ENCODE data around the gene C18orf32.
"Not testable (repeated sequence)": the region's sequence is repeated elsewhere in the genome, so short reads cannot be mapped to it uniquely, and the experiment has no call there.

DNA sequence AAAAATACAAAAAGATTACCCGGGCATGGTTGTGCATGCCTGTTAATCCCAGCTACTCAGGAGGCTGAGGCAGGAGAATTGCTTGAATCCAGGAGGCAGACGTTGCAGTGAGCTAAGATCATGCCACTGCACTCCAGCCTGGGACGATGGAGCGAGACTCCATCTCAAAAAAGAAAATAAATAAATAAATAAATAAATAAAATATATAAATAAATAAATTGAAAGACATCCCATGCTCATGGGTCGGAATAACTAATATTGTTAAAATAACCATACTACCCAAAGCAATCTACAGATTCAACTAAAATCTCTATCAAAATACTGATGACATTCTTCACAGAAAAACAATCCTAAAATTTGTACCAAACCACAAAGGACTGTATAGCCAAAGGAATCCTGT, 19.4 kb upstream of the C18orf32 start:
- TF ChIP-seq, protein P1, sequence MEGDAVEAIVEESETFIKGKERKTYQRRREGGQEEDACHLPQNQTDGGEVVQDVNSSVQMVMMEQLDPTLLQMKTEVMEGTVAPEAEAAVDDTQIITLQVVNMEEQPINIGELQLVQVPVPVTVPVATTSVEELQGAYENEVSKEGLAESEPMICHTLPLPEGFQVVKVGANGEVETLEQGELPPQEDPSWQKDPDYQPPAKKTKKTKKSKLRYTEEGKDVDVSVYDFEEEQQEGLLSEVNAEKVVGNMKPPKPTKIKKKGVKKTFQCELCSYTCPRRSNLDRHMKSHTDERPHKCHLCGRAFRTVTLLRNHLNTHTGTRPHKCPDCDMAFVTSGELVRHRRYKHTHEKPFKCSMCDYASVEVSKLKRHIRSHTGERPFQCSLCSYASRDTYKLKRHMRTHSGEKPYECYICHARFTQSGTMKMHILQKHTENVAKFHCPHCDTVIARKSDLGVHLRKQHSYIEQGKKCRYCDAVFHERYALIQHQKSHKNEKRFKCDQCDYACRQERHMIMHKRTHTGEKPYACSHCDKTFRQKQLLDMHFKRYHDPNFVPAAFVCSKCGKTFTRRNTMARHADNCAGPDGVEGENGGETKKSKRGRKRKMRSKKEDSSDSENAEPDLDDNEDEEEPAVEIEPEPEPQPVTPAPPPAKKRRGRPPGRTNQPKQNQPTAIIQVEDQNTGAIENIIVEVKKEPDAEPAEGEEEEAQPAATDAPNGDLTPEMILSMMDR (IDR thresholded peaks at IDR 0.05) = not testable (repeated sequence)
- TF ChIP-seq POLR2A (IDR thresholded peaks at IDR 0.05) = not testable (repeated sequence)

All from Peyer's patch (tissue), 4 donors.